GM12865 (cell line): Measurements from ENCODE around the gene AGRP.
A peak's percentile ranks its signal among the peaks of the same experiment; 100 is the strongest.

Experiments used
- DNase-seq: peaks from one replicate; pipeline ENCODE4 v3.0.0; 2010; ENCODE audit warnings: low read depth
- H3K4me3 ChIP-seq: 2 replicates; pipeline ENCODE4 v1.5.1; 2011; ENCODE audit warnings: mild to moderate bottlenecking, low read depth, low read length, control low read depth
- TF ChIP-seq, protein P1 (sequence below): IDR thresholded peaks from 2 replicates; pipeline ENCODE4 v1.5.1; 2011; ENCODE audit warnings: low read length, control low read depth, low read depth, inconsistent platforms; ENCODE audit not compliant: insufficient read depth; ENCODE audit errors: missing control alignments

AGRP gene

GRCh38 chr16:67441907-67442306 lies 41.4 kb downstream of the AGRP start:
- no peak for DNase-seq
- no peak overlapping the region for H3K4me3 ChIP-seq
- TF ChIP-seq, protein P1, sequence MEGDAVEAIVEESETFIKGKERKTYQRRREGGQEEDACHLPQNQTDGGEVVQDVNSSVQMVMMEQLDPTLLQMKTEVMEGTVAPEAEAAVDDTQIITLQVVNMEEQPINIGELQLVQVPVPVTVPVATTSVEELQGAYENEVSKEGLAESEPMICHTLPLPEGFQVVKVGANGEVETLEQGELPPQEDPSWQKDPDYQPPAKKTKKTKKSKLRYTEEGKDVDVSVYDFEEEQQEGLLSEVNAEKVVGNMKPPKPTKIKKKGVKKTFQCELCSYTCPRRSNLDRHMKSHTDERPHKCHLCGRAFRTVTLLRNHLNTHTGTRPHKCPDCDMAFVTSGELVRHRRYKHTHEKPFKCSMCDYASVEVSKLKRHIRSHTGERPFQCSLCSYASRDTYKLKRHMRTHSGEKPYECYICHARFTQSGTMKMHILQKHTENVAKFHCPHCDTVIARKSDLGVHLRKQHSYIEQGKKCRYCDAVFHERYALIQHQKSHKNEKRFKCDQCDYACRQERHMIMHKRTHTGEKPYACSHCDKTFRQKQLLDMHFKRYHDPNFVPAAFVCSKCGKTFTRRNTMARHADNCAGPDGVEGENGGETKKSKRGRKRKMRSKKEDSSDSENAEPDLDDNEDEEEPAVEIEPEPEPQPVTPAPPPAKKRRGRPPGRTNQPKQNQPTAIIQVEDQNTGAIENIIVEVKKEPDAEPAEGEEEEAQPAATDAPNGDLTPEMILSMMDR = no peak

GRCh38 chr16:67441271-67441753 lies 42.0 kb downstream of the AGRP start:
- TF ChIP-seq, protein P1 = no peak
- DNase-seq = no peak
- H3K4me3 ChIP-seq = no peak overlapping the region

- DNase-seq = no peak
- H3K4me3 ChIP-seq = no peak overlapping the region
- TF ChIP-seq, protein P1 = no peak
Measured at GRCh38 chr16:67438824-67439393, 44.4 kb downstream of the AGRP start.

DNA sequence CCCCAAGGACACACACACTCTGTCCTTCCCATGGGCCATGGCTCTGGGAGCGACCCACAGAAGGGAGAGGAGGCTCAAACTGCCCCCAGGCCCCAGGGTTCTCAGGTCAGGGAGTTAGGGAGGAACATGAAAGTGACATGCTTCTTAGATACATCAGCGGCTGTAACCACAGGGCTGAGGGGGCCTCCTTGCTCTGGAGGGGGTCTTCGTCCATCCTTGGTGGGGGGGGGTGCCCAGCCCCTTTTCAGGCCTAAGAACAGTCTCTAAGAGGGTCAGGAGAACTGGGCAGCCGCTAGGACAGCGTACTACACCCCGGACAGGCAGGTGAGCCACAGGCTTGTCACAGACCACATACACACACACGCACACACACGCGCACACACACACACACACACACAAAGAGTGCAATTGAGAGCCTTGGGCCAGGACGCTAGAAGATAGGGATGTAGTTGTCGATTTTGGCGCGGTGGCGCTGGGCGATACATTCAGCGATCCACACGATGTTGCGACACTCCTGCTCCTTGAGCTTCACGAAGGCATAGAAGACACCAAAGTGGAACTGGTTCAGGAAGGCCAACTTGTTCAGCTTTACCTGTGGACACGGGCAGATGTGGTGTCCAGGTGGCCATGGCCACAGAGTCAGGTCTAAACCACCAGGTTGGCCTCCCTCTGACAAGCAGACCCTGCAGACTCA lies 45.1 kb downstream of the AGRP start:
- TF ChIP-seq, protein P1 = no peak
- H3K4me3 ChIP-seq = no peak overlapping the region
- no peak for DNase-seq

GRCh38 chr16:67437513-67437912 lies 45.8 kb downstream of the AGRP start:
- peak; percentile 36 for DNase-seq
- TF ChIP-seq, protein P1 = no peak
- no peak overlapping the region for H3K4me3 ChIP-seq

- no peak overlapping the region for H3K4me3 ChIP-seq
- TF ChIP-seq, protein P1 = no peak
- no peak for DNase-seq
Measured at GRCh38 chr16:67436640-67437193, 46.6 kb downstream of the AGRP start.
